OCI-M1 (cell line): ENCODE results near the gene ARSB.

Source experiments
- DNase-seq: peaks from one replicate; lab custom pipeline; 2025; lab: John Stamatoyannopoulos, UW

The ARSB gene

GRCh38 chr5:78985116-78985724 lies at the start of gene ARSB:
ARSB (minus strand) TSS chr5:78985310; CDS start chr5:78985248, 62 bp downstream.
- peak; percentile 74 for DNase-seq

GRCh38 chr5:79032782-79033181 lies 47.7 kb upstream of the ARSB start:
- DNase-seq, result no peak

DNA sequence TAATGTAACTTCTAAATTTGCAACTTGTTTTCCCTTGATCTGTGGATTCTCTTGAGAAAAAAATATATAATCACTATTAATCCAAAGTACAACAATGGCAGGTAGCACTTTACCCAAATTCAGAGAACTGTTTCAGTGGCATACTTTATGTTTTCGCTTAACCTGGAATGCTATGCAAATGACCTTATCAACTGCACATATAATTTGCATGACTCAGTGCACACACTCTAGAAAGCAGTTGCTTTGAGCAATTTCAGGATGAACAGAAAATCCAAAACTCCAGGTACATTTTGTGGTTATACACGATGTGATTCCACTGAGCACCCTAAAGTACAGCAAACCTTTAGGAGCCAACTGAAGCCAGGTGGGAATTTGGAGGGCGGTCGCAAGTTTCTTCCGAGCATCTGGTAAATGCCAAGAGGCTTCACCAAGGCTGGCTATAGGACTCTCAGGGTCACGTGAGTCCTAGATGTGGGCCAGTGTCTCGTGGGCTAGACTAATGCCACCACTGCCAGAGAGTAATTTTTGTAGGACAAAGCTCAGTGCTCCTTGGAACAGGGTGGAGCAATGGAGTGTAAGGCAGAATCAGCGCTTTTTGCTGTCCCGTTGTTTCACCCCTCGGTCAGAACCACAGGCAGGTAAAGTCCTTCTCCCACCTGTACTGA lies 47.1 kb upstream of the ARSB start:
- no peak for DNase-seq

GRCh38 chr5:79031485-79031867 lies 46.4 kb upstream of the ARSB start:
- no peak for DNase-seq

DNA sequence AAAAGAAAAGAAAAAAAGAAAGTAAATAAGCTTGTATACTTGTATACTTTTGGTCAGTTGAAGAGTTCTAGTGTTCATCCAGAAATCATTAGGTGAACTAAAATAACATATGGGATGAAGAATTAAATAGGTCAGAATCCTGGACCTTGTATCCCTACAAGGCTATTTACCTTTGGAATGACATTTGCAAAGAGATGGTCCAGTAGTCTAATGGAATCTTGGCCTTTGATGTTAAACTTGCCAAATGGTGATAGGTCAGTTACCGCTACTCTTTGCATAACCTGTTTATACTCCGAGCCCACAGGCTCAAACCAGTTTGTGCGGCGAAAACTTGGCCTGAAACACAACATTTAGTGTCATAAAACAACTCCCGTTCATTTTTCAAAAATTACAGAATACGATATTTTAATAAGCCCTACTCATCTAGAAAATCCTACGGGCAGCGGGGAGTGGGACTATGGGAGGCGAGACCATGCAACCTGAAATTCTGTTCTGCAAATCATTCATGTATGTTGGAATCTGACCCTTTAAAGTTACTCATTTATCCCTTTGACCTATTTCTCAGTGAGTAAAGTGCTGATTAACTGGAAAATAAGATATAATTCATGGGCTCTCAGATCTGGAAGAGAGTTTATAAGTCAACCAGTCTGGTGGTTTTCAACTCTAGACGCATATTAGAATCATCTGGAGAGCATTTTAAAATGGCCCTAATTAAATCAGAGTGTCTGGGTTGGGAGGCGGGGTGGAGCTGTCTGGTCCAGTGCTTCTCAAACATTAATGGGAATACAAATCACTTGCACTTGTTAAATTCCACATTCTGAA lies 45.8 kb upstream of the ARSB start:
- DNase-seq, result no peak

GRCh38 chr5:79025054-79025472 lies 40.0 kb upstream of the ARSB start:
- DNase-seq, result peak; percentile 77

DNA sequence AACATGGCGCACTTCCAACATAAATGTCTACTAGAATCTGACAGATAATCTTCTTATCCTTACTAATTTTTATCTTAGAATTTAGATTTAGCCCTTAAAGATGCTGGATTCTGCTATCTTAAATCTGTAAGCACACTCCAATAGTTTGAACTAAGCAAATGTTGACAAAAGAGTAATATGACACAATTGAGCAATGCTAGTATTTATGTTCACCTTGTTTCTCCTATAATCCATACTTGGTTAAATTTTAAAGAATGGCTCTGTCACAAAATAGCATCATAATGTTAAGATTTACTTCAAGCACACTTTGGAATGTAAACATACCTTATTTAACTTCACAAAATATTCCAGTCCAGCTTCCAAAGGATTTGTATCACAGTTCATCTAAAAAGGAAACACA lies 38.8 kb upstream of the ARSB start:
- no peak for DNase-seq

DNA sequence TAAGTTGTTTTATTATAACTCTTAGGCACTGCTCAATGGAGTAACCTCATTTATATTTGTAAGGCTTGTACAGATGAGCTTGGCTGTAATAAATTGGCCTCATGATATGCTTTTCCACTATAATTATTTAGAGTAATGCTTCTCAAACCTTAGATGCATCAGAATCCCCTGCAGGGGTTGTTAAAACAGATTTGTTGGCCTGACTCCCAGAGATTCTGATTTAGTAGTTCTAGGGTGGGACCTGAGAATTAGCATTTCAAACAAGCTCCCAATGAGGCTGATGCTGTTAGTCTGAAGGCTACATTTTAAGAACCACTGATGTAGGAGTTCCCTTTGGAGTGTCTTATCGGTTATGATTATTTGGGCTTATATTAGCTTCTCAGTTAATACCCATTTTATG lies 38.2 kb upstream of the ARSB start:
- no peak for DNase-seq

DNA sequence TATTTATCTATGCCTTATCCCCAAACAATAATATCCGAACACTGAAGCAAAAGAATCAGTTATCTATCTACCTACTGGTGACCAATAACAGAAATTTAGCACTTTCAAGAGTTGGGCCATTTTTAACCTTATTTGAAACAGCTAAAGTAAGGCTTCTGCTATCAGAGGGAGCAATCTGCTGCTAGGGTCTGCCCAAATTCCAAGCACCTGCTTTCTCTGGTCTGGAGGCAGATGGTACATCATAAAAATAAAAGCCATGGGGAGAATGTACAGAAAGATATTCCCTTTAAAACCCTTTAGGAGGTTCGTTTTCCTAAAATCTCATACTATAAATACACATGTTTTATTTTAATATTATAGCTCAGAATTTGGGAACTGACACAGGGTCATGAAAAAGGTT lies 37.7 kb upstream of the ARSB start:
- DNase-seq, result no peak

- DNase-seq, result peak; percentile 40
These were observed 36.6 kb upstream of the ARSB start for GRCh38 chr5:79021753-79022152.

GRCh38 chr5:79020861-79021561 lies 35.9 kb upstream of the ARSB start:
- DNase-seq, result peak; percentile 85

DNA sequence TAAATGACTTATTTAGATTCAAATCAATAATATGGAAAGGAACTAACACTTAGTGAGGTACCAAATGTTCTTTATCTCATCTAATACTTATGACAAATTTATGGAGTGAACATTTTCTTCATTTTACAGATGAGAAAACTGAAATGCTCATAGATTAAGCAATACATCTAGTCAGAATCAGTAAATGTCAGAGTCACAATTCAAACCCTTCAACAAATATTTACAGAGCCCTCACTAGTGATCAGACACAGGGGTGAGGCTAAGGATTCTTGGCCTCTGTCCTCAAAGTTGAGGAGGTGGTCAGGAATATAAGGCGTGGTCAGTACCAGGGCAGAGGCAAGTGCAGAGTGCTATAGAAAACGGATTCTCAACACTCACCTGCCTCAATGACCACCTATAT lies 29.5 kb upstream of the ARSB start:
- no peak for DNase-seq

DNA sequence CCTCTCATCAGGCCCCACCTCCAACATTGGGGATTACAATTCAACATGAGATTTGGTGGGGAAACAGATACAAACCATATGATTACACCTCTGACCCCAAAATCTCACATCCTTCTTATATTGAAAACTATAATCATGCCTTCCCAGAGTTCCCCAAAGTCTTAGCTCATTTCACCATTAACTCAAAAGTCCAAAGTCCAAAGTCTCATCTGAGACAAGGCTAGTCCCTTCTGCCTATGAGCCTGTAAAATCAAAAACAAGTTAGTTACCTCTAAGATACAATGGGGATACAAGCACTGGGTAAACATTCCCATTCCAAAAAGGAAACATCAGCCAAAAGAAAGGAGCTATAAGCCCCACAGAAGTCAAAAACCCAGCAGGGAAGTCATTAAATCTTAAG lies 26.8 kb upstream of the ARSB start:
- DNase-seq, result no peak

DNA sequence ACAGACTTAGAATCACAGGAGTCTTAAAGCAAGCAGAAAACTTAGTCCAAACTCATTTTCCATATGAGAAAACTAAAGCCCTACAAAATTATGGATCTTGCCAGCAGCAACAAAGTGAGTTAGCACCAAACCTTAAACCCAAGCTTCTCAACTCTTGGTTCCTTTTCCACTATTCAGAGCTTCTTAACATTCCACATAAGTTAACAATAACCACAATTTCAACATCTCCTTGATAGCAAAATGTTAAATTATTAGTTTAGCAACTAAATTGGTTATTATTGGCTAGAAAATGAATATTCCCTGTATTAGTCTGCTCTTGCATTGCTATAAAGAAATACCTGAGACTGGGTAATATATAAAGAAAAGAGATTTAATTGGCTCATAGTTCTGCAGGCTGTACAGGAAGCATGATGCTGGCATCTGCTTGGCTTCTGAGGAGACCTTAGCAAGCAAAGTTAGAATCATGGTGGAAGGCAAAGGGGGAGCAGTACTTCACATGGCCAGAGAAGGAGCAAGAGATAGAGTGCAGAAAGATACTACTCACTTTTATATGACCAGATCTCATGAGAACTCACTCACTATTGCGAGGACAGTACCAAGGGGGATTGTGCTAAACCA lies 26.2 kb upstream of the ARSB start:
- DNase-seq, result no peak

DNA sequence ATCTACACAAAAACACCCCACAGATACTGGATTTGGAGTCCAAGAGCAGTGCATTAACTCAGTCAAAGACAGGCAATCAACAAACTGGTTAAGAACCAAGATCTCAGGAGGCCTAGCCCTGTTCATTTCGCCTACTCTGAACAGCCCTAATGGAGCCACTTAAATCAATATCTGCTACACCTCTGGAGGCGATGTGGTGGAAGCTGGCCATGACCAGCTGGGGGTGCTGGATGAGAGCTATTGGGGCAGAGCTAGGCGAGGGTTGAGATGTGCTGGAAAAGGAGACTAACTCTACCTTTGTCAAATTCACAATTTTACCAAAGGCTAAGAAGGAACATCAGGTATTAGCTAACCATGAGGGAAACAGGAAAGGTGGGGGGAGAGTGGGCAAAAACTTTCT lies 23.3 kb upstream of the ARSB start:
- DNase-seq, result no peak

DNA sequence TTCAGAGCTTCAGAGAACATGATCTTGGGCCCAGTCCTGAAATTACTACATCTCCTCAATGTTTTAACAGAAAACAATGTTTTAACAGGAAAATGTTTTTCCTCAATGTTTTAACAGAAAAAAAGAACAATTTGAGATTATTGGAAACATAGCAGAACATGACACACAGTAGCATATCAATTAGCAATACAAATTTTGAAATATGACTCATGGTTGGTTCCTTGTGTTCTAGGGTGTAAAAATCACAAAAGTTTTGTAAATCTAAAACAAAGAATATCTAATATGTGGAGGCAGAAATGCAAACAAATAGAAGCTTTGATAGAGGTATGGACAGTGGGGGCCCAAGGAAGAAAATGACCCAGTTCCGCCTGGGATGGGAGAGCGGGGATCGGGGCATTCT lies 22.8 kb upstream of the ARSB start:
- DNase-seq, result no peak

DNA sequence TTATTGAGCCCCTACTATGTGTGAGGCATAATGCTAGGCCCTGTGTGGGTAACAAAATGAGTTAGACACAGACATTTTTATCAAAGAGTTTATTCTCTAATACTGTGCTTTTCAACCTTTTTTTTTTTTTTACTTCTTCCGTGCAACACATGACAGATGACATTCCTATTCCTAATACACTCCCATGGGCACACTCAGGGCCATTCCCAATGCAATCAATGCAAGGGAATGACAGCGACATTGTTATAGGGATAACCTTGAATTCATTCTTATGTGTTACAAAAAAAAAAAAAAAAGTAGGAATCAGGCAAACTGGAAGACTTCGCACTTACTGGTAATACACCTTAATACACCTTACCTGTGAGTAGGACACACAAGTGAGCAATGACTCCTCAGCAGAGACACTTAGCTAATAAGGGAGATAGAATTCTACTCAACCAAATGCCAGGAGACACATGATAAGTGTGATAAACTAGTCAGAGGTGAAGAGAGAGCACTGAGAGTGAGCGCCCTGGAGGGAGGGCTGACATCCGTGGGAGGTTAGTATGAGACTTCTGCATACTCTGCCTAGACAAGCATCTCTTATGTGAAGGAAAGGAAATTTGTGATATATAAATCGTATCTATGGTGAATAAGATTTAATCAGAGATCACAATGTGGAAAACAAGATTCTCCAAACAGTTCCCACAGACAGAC lies 21.0 kb upstream of the ARSB start:
- DNase-seq, result no peak

DNA sequence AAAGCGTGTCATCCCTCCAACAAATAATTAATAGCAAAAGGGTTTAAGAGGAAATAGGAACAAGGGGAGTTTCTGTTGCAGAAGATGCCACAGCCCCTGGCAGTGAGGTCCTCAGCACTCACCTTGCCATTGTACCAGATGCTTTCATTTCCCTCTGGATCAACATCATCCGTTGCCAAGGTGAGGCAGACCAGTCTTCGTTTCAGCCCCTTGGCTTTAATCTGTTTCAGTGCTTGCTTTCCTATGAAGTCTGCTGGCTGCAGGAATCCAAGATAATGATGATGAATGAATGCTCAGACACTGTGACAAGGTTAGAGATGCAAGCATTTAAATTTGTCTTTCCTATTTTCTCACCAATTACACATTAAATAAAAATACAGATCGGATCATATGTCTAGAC lies 20.0 kb upstream of the ARSB start:
- DNase-seq, result no peak

DNA sequence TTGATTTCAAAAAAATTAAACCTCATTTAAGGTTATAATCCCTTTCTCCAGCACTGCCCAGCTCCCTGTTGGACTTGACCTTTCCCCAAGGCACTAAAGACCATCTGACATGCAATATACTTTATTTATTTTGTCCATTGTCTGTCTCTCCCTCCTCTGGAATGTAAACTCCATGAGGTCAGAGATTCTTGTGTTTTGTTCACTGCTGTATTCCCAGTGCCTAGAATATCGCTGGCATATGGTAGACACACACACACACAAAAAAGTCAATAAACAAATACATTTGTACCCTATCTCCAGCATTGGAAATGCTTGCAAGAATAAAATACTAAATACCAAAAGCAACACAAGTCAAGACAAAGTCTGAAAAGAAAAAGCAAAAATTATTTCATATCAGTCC lies 17.3 kb upstream of the ARSB start:
- no peak for DNase-seq

DNA sequence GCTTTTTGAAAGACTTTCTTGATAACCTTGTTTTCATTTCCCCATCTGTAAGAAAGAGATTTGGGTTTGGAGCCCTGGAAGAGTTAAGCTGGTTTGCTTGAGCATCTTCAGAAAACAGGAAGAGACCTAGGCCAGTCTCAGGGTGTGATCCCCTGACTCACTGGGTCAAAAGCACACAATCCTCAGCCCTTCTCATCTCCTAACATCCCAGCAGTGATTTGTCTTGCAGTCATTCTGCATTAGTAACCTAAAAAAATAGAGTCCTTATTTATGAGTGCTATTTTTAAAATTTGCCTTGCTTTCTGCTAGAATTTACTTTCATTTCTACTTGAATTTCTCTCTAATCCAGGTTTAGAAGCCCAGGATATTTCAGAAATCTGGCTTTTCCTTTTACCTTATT lies 16.4 kb upstream of the ARSB start:
- no peak for DNase-seq

- no peak for DNase-seq
These were observed 12.0 kb upstream of the ARSB start for GRCh38 chr5:78997090-78997489.
